ENCODE data around the gene PAK4. TPM values are rescaled to one million over a fixed set of nuclear protein-coding genes. Genes with fewer than 3 reads are reported as not detected.
"Not testable (repeated sequence)": the region's sequence is repeated elsewhere in the genome, so short reads cannot be mapped to it uniquely, and the experiment has no call there.

Gene PAK4
- total RNA-seq, 8 experiments from 2014 or later = 6.5 to 42.8 (median 11.9) TPM

DNA sequence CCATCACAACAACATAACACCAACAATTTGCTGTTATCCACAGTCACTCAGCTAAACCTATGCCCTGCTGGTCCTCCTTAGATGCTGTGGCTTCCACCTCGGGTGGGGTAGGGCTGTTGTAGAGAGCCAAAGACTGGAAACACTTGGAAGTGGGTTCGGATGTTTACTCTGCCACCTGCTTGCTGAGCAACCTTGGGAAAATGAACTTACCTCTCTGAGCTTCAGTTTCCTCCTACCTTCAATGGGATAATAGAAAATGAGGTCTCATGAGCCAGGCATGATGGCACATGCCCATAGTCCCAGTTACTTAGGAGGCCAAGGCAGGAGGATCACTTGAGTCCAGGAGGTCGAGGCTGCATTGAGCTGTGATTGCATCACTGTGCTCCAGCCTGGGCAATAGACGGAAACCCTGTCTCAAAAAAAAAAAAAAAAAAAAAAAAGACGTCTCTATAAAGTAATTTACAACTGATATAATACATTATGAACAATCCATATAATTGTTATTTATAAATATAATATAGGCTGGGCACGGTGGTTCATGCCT is 81.8 kb downstream of the PAK4 start:
- no peak overlapping the region for H3K27ac ChIP-seq
- no peak for ATAC-seq (replicated peaks in 6 of 8)
- H3K4me1 ChIP-seq (replicated peaks in 1 of 2) = no peaks in the 10 kb centered on the region
- WGBS, 10 experiments = 17 to 80% (median 41%) methylated on average over 1 to 5 of the region's 6 CpGs; no CpG with 5 or more reads in 1 of the 10 experiments
- in situ Hi-C loops (cut with MboI; ENCODE audit: low pct_unique_long_range_greater_than_20kb in 2 of 9, low sequenced_read_pairs in 9 of 9, unreplicated experiment in 9 of 9) = no loop called here
- H3K4me3 ChIP-seq = no peak overlapping the region

DNA sequence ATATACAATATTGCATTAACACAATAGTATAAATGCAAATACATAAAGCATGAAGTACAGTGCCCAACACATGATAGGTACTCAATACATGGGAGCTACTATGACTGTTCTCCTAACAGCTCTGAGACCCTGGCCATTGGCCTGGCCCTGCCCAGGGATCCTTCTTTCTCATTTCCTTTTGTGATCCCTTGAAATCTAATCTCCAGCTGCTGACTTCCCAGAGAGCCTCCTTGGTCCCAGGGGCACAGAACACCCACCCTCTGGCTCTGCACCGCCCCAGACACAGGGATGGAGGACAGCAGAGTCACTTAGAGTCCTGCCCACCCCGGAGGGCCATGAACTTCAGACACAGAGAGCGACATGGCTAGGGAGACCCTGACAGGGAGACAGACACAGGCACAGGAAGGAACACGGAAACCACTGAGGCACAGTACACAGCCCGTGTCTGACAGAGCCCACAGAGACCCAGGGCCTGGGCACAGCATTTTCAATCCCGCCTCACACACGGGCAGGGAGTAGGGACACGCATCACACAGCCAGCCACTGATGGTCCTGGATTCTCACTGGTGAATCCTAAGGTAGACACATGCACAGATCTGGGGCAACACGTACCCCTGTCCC is 82.7 kb downstream of the PAK4 start:
- ATAC-seq (replicated peaks in 6 of 8) = no peak
- Histone ChIP-seq H3K4me3 (no peak overlapping the region), H3K27ac (no peak overlapping the region), H3K4me1 (replicated peaks in 1 of 2) (no peaks in the 10 kb centered on the region)
- in situ Hi-C loops (cut with MboI; ENCODE audit: low pct_unique_long_range_greater_than_20kb in 2 of 9, low sequenced_read_pairs in 9 of 9, unreplicated experiment in 9 of 9) = no loop called here
- 13 to 83% (median 53%) methylated on average over 1 to 4 of the region's 9 CpGs; no CpG with 5 or more reads in 3 of the 10 experiments for WGBS, 10 experiments

DNA sequence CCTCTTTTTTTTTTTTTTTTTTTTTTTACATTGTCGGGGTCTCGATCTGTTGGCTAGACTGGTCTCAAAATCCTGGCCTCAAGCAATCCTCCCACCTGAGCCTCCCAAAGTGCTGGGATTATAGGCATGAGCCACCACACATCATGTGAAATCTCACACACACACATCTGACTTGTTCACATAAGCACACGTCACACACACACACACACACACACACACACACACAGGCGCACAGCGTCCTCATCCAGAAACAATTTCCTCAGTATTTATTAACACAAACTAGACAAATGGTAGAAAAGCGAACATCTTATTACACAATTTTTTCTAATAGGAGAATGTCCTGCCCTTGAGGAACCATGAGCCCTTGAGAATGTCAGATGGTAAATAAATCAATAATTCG is 83.6 kb downstream of the PAK4 start:
- WGBS, 10 experiments = 55 to 76% (median 65%) methylated on average over 1 to 5 of the region's 7 CpGs; no CpG with 5 or more reads in 5 of the 10 experiments
- in situ Hi-C loops (cut with MboI; ENCODE audit: low pct_unique_long_range_greater_than_20kb in 2 of 9, low sequenced_read_pairs in 9 of 9, unreplicated experiment in 9 of 9) = no loop called here
- H3K4me3 ChIP-seq = no peak overlapping the region
- ATAC-seq (replicated peaks in 6 of 8) = no peak
- no peaks in the 10 kb centered on the region for H3K4me1 ChIP-seq (replicated peaks in 1 of 2)
- no peak overlapping the region for H3K27ac ChIP-seq

DNA sequence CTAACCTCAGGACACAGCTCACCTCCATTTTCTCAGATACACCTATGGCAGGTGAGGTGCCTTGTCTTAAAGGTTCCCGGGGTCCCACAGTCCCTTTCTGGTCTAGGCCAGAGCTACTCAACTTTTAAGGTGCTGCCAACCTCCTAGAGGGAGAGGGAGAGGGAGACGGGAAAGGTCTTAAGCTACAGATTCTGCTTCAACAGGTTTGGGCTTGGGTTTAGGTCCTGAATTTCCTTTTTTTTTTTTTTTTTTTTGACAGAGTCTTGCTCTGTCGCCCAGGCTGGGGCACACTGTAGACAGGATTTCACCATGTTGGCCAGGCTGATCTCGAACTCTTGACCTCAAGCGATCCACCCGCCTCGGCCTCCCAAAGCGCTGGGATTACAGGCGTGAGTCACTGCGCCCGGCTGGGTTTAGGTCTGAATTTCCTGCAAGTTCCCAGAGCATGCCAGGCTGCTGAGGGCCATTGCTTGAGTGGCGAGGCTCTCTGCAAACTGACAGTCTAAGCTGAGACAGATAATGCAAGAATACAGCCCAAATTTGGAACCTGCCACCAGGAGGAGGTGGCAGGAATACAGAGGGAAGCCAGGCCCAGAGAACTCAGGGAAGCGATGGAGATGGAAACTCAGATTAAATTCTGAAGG is 86.3 kb downstream of the PAK4 start:
- H3K27ac ChIP-seq = no peak overlapping the region
- H3K4me3 ChIP-seq = no peak overlapping the region
- WGBS, 10 experiments = 34 to 80% (median 54%) methylated on average over 1 to 12 of the region's 13 CpGs; no CpG with 5 or more reads in 2 of the 10 experiments
- ATAC-seq (replicated peaks in 6 of 8) = peak in 3 of 8 experiments; percentile 25 to 72 (median 36)
- in situ Hi-C loops (cut with MboI; ENCODE audit: low pct_unique_long_range_greater_than_20kb in 2 of 9, low sequenced_read_pairs in 9 of 9, unreplicated experiment in 9 of 9) = loop anchor here in 1 of 9 experiments (10.0 kb wide), 1 partner anchor 113 kb away; the partner anchor contains the start of gene LRFN1
- no peaks in the 10 kb centered on the region for H3K4me1 ChIP-seq (replicated peaks in 1 of 2)

DNA sequence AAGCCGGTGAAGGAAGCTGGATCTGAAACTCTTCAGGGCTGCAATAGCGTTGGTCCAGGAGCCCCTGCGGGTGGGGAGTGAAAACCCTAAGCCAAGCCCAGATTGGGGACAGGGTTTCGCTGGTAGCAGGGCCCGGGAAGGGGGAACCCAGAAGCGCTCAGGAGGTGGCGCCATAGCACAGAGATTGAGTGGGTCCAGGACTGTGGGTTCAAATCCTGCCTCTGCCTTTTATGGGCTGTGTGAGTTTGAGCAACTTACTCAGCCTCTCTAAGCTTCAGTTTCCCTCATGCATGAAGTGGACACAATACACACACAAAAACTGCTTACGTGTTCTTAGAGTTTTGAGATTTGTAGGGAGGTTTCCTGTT is 86.8 kb downstream of the PAK4 start:
- peak in 3 of 8 experiments; percentile 74 to 94 (median 83) for ATAC-seq (replicated peaks in 6 of 8)

DNA sequence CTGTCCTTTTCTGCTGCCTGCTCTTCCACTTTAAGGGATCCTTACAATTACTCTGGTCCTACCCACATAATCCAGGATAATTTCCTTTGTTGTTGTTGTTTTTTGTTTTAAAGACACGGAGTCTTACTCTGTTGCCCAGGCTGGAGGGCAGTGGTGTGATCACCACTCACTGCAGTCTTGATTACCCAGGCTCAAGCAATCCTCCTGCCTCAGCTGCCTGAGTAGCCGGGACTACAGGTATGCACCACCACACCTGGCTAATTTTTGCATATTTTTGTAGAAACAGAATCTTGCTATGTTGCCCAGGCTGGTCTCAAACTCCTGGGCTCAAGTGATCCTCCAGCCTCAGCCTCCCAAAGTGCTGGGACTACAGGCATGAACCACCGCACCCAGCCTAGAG is 89.7 kb downstream of the PAK4 start:
- not testable (repeated sequence) for ATAC-seq (replicated peaks in 6 of 8); H3K4me3 ChIP-seq; H3K4me1 ChIP-seq (replicated peaks in 1 of 2); H3K27ac ChIP-seq
- 0 to 75% (median 66%) methylated on average over 1 to 3 of the region's 3 CpGs; no CpG with 5 or more reads in 2 of the 10 experiments for WGBS, 10 experiments
- in situ Hi-C loops (cut with MboI; ENCODE audit: low pct_unique_long_range_greater_than_20kb in 2 of 9, low sequenced_read_pairs in 9 of 9, unreplicated experiment in 9 of 9) = loop anchor here in 1 of 9 experiments (10.0 kb wide), 1 partner anchor 109 kb away; the partner anchor contains the start of gene LRFN1

More for the DNA sequence above, 86.8 kb downstream of the PAK4 start:
- Histone ChIP-seq H3K27ac (no peak overlapping the region), H3K4me1 (replicated peaks in 1 of 2) (no peaks in the 10 kb centered on the region), H3K4me3 (no peak overlapping the region)
- in situ Hi-C loops (cut with MboI; ENCODE audit: low pct_unique_long_range_greater_than_20kb in 2 of 9, low sequenced_read_pairs in 9 of 9, unreplicated experiment in 9 of 9) = loop anchor here in 1 of 9 experiments (10.0 kb wide), 1 partner anchor 112 kb away; the partner anchor contains the start of gene LRFN1
- WGBS, 10 experiments = 0 to 75% (median 24%) methylated on average over 1 to 7 of the region's 8 CpGs

DNA sequence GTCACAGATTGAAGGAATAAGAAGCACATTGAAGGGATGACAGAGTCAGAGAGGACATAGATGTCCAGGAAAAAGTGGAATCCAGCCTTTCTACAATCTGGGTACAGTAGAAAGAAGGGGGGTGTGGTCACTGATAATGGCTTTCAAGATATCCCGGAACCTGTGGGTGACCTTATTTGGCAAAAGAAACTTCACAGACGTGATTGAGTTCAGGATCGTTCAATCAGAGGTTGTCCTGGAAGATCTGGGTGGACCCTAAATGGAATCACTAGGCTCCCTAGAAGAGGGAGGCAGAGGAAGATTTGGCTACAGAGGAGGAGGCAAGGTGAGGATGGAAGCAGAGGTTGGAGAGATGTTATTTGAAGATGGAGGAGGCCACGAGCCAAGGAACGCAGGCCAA is 91.5 kb downstream of the PAK4 start:
- H3K4me3 ChIP-seq = no peak overlapping the region
- in situ Hi-C loops (cut with MboI; ENCODE audit: low pct_unique_long_range_greater_than_20kb in 2 of 9, low sequenced_read_pairs in 9 of 9, unreplicated experiment in 9 of 9) = loop anchor here in 1 of 9 experiments (10.0 kb wide), 1 partner anchor 108 kb away; the partner anchor contains the start of gene LRFN1
- WGBS, 10 experiments = 44 to 100% (median 96%) methylated on average over 1 to 3 of the region's 5 CpGs; no CpG with 5 or more reads in 2 of the 10 experiments
- ATAC-seq (replicated peaks in 6 of 8) = no peak
- no peaks in the 10 kb centered on the region for H3K4me1 ChIP-seq (replicated peaks in 1 of 2)
- H3K27ac ChIP-seq = no peak overlapping the region

DNA sequence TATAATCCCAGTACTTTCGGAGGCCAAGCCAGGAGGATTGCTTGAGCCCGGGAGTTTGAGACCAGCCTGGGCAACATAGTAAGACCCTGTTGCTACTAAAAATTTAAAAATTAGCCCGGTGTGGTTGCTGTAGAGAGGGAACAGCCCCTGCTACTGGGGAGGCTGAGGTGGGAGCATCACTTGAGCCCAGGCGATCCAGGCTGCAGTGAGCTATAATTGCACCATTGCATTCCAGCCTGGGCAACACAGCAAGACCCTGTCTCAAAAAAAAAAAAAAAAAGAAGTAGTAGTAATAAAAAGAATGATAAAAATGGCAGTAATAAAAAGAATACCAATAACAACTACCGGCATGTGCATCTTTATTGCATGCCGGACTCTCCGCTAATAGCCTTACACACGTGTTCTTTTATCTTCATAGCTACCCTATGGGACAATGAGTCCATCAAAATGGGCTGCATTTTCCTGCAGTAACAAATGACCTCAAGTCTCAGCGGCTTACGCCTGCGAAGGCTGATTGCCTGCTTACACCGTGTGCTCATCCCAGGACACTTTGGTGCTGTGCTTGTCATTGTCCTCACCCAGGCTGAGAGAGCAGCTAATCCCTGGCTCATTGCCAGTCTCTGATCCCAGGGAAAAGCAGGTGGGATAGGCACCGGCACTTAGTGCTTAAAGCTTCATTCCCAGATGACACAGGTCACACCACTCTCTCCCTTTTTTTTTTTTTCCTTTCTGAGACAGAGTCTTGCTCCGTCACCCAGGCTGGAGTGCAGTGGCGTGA is 92.8 kb downstream of the PAK4 start:
- 34 to 87% (median 77%) methylated on average over 2 to 15 of the region's 15 CpGs; no CpG with 5 or more reads in 1 of the 10 experiments for WGBS, 10 experiments
- in situ Hi-C loops (cut with MboI; ENCODE audit: low pct_unique_long_range_greater_than_20kb in 2 of 9, low sequenced_read_pairs in 9 of 9, unreplicated experiment in 9 of 9) = loop anchor here in 1 of 9 experiments (10.0 kb wide), 1 partner anchor 106 kb away; the partner anchor contains the start of gene LRFN1
- Histone ChIP-seq H3K4me3 (no peak overlapping the region), H3K4me1 (replicated peaks in 1 of 2) (no peaks in the 10 kb centered on the region), H3K27ac (no peak overlapping the region)
- ATAC-seq (replicated peaks in 6 of 8) = no peak

DNA sequence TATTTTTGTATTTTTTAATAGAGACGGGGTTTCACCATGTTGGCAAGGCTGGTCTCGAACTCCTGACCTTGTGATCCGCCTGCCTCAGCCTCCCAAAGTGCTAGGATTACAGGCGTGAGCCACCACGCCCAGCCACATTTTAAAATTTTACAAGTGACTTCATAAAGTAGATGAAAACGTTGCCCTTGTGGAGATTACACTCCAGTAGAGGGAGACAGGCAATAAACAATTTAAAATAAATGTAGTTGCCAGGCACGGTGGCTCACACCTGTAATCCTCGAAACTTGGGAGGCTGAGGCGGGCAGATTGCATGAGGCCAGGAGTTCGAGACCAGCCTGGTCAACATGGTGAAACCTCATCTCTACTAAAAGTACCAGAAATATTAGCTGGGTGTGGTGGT is 93.5 kb downstream of the PAK4 start:
- H3K4me1 ChIP-seq (replicated peaks in 1 of 2); H3K27ac ChIP-seq; H3K4me3 ChIP-seq; ATAC-seq (replicated peaks in 6 of 8): not testable (repeated sequence)
- 0 to 46% (median 31%) methylated on average over 2 to 6 of the region's 10 CpGs; no CpG with 5 or more reads in 3 of the 10 experiments for WGBS, 10 experiments
- in situ Hi-C loops (cut with MboI; ENCODE audit: low pct_unique_long_range_greater_than_20kb in 2 of 9, low sequenced_read_pairs in 9 of 9, unreplicated experiment in 9 of 9) = loop anchor here in 1 of 9 experiments (10.0 kb wide), 1 partner anchor 106 kb away; the partner anchor contains the start of gene LRFN1

DNA sequence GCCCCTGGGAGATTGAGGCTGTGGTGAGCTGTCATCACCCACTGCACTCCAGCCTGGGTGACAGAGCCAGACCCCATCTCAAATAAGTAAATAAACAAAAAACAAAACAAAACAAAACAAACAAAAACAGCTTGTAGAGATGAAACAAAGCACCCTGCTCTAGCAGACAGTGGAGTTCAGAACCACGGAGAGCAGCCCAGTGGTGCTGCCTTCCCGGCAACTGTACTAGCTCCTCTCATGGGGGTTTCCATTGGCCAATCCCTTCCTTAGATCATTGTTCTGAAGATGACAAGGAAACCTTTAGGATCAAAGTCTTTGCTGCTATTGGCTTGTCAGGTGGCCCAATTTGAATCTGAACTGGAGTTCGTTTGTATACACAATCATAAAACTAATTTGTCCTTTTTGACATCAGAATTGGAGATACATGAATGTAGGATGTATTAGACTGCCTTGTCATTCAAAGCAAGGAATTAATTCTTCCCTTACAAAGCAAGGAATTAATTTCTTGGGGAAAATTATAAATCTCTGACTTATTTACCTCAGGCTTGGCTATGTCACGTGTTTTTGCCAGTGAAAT is 98.2 kb downstream of the PAK4 start:
- in situ Hi-C loops (cut with MboI; ENCODE audit: low pct_unique_long_range_greater_than_20kb in 2 of 9, low sequenced_read_pairs in 9 of 9, unreplicated experiment in 9 of 9) = no loop called here
- Histone ChIP-seq H3K4me1 (replicated peaks in 1 of 2) (no peaks in the 10 kb centered on the region), H3K27ac (no peak overlapping the region), H3K4me3 (no peak overlapping the region)
- 0 to 27% (median 15%) methylated on average over 1 to 4 of the region's 4 CpGs for WGBS, 10 experiments
- peak in 3 of 8 experiments; percentile 45 to 71 (median 59) for ATAC-seq (replicated peaks in 6 of 8)

DNA sequence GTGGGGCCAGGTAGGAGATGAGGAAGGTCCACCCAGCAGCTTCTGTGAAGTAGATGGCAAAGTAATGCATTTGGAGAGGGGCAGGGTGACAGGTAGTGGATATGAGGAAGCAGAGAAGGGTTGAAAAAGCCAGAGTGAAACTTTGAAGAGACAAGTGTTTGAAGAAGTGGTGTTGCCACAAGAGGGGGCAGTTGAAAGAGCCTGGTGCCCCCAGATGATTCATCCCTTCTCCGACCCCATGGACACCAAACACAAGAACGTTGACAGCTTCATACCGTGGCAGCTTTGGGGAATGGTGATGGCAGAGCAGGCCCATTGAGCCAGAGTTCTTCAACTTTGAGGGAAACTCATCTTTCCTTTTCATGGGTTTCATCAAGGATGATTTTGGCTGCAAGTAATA is 99.3 kb downstream of the PAK4 start:
- WGBS, 10 experiments = 0 to 50% (median 11%) methylated on average over 1 to 3 of the region's 3 CpGs; no CpG with 5 or more reads in 3 of the 10 experiments
- Histone ChIP-seq H3K27ac (no peak overlapping the region), H3K4me1 (replicated peaks in 1 of 2) (no peaks in the 10 kb centered on the region), H3K4me3 (no peak overlapping the region)
- in situ Hi-C loops (cut with MboI; ENCODE audit: low pct_unique_long_range_greater_than_20kb in 2 of 9, low sequenced_read_pairs in 9 of 9, unreplicated experiment in 9 of 9) = no loop called here
- ATAC-seq (replicated peaks in 6 of 8) = no peak

Data from motor neuron (in vitro differentiated cells).